CD14-positive monocyte (primary cell): Measurements from ENCODE around the gene ARHGEF19. TPM values are rescaled to one million over a fixed set of nuclear protein-coding genes. Genes with fewer than 3 reads are reported as not detected.

ENCODE experiments used
- DNase-seq, 3 donors: peaks; one replicate each; pipeline ENCODE4 v3.0.0-alpha.2; 2011 to 2022
- H2AFZ ChIP-seq: 2 replicates; pipeline ENCODE4 v1.6.0; 2012; ENCODE audit warnings: mild to moderate bottlenecking, low read depth, low read length, inconsistent platforms; ENCODE audit not compliant: insufficient read depth, poor library complexity, severe bottlenecking
- H3K27ac ChIP-seq, 2 donors: 1 replicate in 1 of 2; 2 replicates in 1 of 2; pipeline ENCODE4 v1.5.1; 2012 to 2013; ENCODE audit warnings: low read length in 2 of 2, control low read depth in 1 of 2, inconsistent platforms in 1 of 2, low read depth in 1 of 2, mild to moderate bottlenecking in 1 of 2
- H3K27me3 ChIP-seq, 2 donors: one replicate each; pipeline versions ENCODE4 v1.6.0 to v1.6.1; 2011 to 2013; ENCODE audit warnings: low read length in 2 of 2; ENCODE audit not compliant: control insufficient read depth in 2 of 2, insufficient read depth in 2 of 2
- H3K36me3 ChIP-seq, 2 donors: replicated peaks in 1 of 2; 1 replicate in 1 of 2; 2 replicates in 1 of 2; pipeline versions ENCODE4 v1.5.1 to v1.6.1; 2012 to 2013; ENCODE audit warnings: low read length in 2 of 2, control low read depth in 1 of 2, inconsistent platforms in 1 of 2, mild to moderate bottlenecking in 1 of 2; ENCODE audit not compliant: insufficient read depth in 2 of 2, control insufficient read depth in 1 of 2
- H3K4me1 ChIP-seq, 2 donors: 1 replicate in 1 of 2; 2 replicates in 1 of 2; pipeline versions ENCODE4 v1.5.1 to v1.6.1; 2012 to 2013; ENCODE audit warnings: low read length in 2 of 2, control low read depth in 1 of 2, inconsistent platforms in 1 of 2, mild to moderate bottlenecking in 1 of 2, moderate library complexity in 1 of 2; ENCODE audit not compliant: insufficient read depth in 2 of 2, control insufficient read depth in 1 of 2
- H3K4me2 ChIP-seq: replicated peaks from 2 replicates; pipeline ENCODE3; 2012; ENCODE audit warnings: low read length, moderate library complexity, mild to moderate bottlenecking; ENCODE audit not compliant: poor library complexity, severe bottlenecking; ENCODE audit errors: extremely low read depth
- H3K4me3 ChIP-seq, 3 experiments: fragments of 200-600 bp in 1 of 3; sonication (generic) in 1 of 3; replicated peaks in 1 of 3; 1 replicate in 2 of 3; 2 replicates in 1 of 3; pipeline ENCODE4 v1.5.1; 2011 to 2013; ENCODE audit warnings: low read length in 3 of 3, mild to moderate bottlenecking in 3 of 3, control low read depth in 2 of 3, low read depth in 2 of 3, inconsistent platforms in 1 of 3, moderate library complexity in 1 of 3
- H3K79me2 ChIP-seq: 2 replicates; pipeline ENCODE4 v1.6.0; 2012; ENCODE audit warnings: mild to moderate bottlenecking, control low read depth, inconsistent platforms, low read length, moderate library complexity; ENCODE audit not compliant: insufficient read depth
- H3K9ac ChIP-seq: 2 replicates; pipeline ENCODE4 v1.6.0; 2017; ENCODE audit warnings: low read length, mild to moderate bottlenecking; ENCODE audit not compliant: insufficient read depth, poor library complexity, severe bottlenecking
- H3K9me3 ChIP-seq, 2 donors: replicated peaks in 1 of 2; 1 replicate in 1 of 2; 2 replicates in 1 of 2; pipeline versions ENCODE4 v1.5.1 to v1.6.1; 2012 to 2013; ENCODE audit warnings: low read length in 2 of 2, control low read depth in 1 of 2; ENCODE audit not compliant: control insufficient read depth in 1 of 2, insufficient read depth in 1 of 2
- H4K20me1 ChIP-seq: 2 replicates; pipeline ENCODE4 v1.6.0; 2012; ENCODE audit warnings: mild to moderate bottlenecking, low read length, control low read depth, moderate library complexity; ENCODE audit not compliant: insufficient read depth
- H3K27ac Mint-ChIP-seq, 7 donors: one replicate each; pipeline ENCODE4 v1.8.0; 2020; ENCODE audit warnings: mild to moderate bottlenecking in 7 of 7, mixed read lengths in 7 of 7, moderate library complexity in 6 of 7, inconsistent platforms in 2 of 7
- H3K27me3 Mint-ChIP-seq, 3 donors: one replicate each; pipeline ENCODE4 v1.8.0; 2021 to 2022; ENCODE audit warnings: low read depth in 3 of 3, mild to moderate bottlenecking in 3 of 3, mixed read lengths in 3 of 3, moderate library complexity in 3 of 3, inconsistent platforms in 1 of 3
- H3K36me3 Mint-ChIP-seq, 2 donors: one replicate each; pipeline ENCODE4 v1.8.0; 2020; ENCODE audit warnings: mixed read lengths in 2 of 2, inconsistent platforms in 1 of 2, mild to moderate bottlenecking in 1 of 2
- H3K4me1 Mint-ChIP-seq: one replicate; pipeline ENCODE4 v1.8.0; 2020; ENCODE audit warnings: mild to moderate bottlenecking, mixed read lengths
- H3K4me3 Mint-ChIP-seq, 2 donors: one replicate each; pipeline ENCODE4 v1.8.0; 2020; ENCODE audit warnings: mild to moderate bottlenecking in 2 of 2, mixed read lengths in 2 of 2, moderate library complexity in 1 of 2
- H3K9me3 Mint-ChIP-seq, 7 donors: one replicate each; pipeline ENCODE4 v1.8.0; 2020 to 2022; ENCODE audit warnings: mixed read lengths in 7 of 7, mild to moderate bottlenecking in 6 of 7, moderate library complexity in 6 of 7, inconsistent platforms in 2 of 7
- WGBS: methylation state at CpG from one replicate; pipeline ENCODE4 v1.1.5; 2013; ENCODE audit warnings: missing lambda C conversion rate; ENCODE audit not compliant: insufficient coverage; 5-methylcytosine and 5-hydroxymethylcytosine counted together
- intact Hi-C, 2 donors: fragments of 100-400 bp; cut with micrococcal nuclease; formaldehyde crosslinking; loops; one replicate each; pipeline versions ENCODE4 v1.15.0 to v1.15.1; 2023
- polyA plus RNA-seq, 3 donors: library from polyadenylated mRNA; depleted of rRNA in 1 of 3; unstranded in 2 of 3; stranded (reverse) in 1 of 3; fragments of 300-500 nt in 2 of 3; fragments of >200 nt in 1 of 3; fragmentation: Illumina TruSeq in 2 of 3; gene quantifications; 1 replicate in 2 of 3; 2 replicates in 1 of 3; pipeline ENCODE4 v1.2.3, GENCODE V29; 2012 to 2021
- TF ChIP-seq, protein P1 (sequence below): fragments of 200-600 bp; IDR thresholded peaks from one replicate; pipeline ENCODE4 v1.8.0; 2022; ENCODE audit warnings: antibody characterized with exemption, mild to moderate bottlenecking

Gene ARHGEF19
- polyA plus RNA-seq, 3 donors, result 2.2 to 7.9 (median 2.3) TPM

DNA sequence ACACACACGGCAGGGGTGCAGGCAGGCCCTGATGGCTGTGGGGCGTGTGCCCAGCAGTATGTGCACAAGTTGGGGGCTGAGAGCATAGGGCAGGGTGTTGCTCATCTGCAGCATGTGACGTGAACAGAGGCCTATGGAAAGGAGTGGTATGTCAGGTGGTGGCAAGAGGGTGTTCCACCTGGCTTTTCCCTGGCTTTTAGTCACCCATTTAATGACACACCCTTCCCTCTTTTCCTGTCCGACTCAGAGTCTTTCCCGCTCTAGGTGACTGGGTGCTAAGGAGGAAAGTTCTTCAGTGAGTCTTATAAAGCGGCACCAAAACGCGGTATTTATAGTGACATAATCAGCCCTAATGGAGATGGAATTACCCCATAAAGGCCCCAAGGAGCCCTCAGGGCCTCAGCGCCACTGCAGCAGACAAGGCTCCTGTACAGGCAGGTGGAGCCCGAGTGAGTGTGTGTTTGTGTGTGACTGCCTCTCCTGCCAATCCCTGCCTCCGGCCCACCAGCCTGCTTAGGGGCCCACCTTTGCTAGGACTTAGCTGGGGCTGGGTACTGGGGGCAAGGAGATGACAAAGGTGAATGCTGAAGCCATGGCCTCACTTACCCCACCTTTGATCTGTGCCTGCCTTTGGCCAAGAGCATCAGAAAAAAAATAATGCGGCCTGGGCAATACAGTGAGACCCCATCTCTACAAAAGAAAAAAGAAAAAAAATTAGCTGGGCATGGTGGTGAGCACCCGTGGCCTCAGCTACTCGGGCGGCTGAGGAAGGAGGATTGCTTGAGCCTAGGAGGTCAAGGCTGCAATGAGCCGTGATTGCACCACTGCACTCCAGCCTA, 53.2 kb downstream of the ARHGEF19 start:
- Mint-ChIP-seq H3K4me3 (no peak overlapping the region), H3K27me3 (peaks cover 51 to 68% (median 57%) of the 10 kb centered on the region in 3 donors), H3K4me1 (peaks cover 51% of the 10 kb centered on the region), H3K9me3 (peaks cover 0 to 12% (median 1%) of the 10 kb centered on the region in 7 donors), H3K27ac (no peak overlapping the region), H3K36me3 (no peaks in the 10 kb centered on the region)
- Histone ChIP-seq H3K36me3 (no peaks in the 10 kb centered on the region), H2AFZ (no peak overlapping the region), H3K27ac (no peak overlapping the region), H3K79me2 (no peaks in the 10 kb centered on the region), H3K9me3 (no peaks in the 10 kb centered on the region), H3K4me3 (no peak overlapping the region), H3K4me2 (no peak overlapping the region), H4K20me1 (no peaks in the 10 kb centered on the region), H3K4me1 (peaks cover 31 to 50% of the 10 kb centered on the region in 2 donors), H3K9ac (no peak overlapping the region), H3K27me3 (peaks cover 11 to 50% of the 10 kb centered on the region in 2 donors)
- DNase-seq, result no peak
- intact Hi-C loops, result no loop called here
- WGBS, result 73% methylated on average over 4 of the region's 16 CpGs
- TF ChIP-seq, protein P1, sequence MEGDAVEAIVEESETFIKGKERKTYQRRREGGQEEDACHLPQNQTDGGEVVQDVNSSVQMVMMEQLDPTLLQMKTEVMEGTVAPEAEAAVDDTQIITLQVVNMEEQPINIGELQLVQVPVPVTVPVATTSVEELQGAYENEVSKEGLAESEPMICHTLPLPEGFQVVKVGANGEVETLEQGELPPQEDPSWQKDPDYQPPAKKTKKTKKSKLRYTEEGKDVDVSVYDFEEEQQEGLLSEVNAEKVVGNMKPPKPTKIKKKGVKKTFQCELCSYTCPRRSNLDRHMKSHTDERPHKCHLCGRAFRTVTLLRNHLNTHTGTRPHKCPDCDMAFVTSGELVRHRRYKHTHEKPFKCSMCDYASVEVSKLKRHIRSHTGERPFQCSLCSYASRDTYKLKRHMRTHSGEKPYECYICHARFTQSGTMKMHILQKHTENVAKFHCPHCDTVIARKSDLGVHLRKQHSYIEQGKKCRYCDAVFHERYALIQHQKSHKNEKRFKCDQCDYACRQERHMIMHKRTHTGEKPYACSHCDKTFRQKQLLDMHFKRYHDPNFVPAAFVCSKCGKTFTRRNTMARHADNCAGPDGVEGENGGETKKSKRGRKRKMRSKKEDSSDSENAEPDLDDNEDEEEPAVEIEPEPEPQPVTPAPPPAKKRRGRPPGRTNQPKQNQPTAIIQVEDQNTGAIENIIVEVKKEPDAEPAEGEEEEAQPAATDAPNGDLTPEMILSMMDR, result no peak

DNA sequence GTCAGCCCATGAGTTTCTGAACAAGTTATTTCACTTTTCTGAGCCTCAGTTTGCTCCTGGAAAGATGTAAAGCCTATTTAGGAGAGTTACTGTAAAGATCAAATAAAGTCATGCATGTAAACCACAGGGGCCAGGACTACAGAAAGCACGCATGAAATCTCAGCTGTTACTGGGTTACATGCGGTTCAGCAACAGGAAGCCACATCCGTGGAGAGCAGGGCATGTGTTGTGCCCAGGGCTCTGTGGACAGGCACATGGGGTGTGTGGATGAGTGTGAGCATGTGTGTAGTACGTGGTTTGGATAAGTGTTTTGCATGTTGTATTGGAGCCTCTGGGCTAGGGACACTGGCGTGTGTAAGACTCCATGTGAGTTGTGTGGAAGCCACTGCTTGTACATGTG, 54.4 kb downstream of the ARHGEF19 start:
- no peak overlapping the region for H3K4me3 ChIP-seq
- no peak overlapping the region for H3K27ac Mint-ChIP-seq
- intact Hi-C loops, result no loop called here
- H2AFZ ChIP-seq, result no peak overlapping the region
- H3K9me3 ChIP-seq, result no peaks in the 10 kb centered on the region
- peaks cover 11 to 48% of the 10 kb centered on the region in 2 donors for H3K27me3 ChIP-seq
- H3K36me3 Mint-ChIP-seq, result no peaks in the 10 kb centered on the region
- H3K36me3 ChIP-seq, result no peaks in the 10 kb centered on the region
- H3K4me3 Mint-ChIP-seq, result peak overlapping the region in 1 of 2 donors; percentile 35
- H3K9me3 Mint-ChIP-seq, result peaks cover 0 to 12% (median 1%) of the 10 kb centered on the region in 7 donors
- H3K4me1 Mint-ChIP-seq, result peaks cover 58% of the 10 kb centered on the region
- TF ChIP-seq, protein P1, result no peak
- peaks cover 50 to 68% (median 52%) of the 10 kb centered on the region in 3 donors for H3K27me3 Mint-ChIP-seq
- H3K4me2 ChIP-seq, result no peak overlapping the region
- no peaks in the 10 kb centered on the region for H4K20me1 ChIP-seq
- peaks cover 38 to 57% of the 10 kb centered on the region in 2 donors for H3K4me1 ChIP-seq
- no peak overlapping the region for H3K9ac ChIP-seq
- no peak overlapping the region for H3K27ac ChIP-seq
- DNase-seq, result no peak
- WGBS, result 46% methylated on average over 5 of the region's 5 CpGs
- no peaks in the 10 kb centered on the region for H3K79me2 ChIP-seq
